HL-60 (cell line): ENCODE measurements around the gene SLC30A1.

Experiments
- CTCF ChIP-seq: IDR thresholded peaks from one replicate; pipeline ENCODE4 v1.5.1; 2011; ENCODE audit warnings: low read length, control low read depth, inconsistent platforms; ENCODE audit not compliant: insufficient read depth
- GABPA ChIP-seq: IDR thresholded peaks from 2 replicates; pipeline ENCODE4 v1.6.1; 2012; ENCODE audit warnings: low read depth
- POLR2AphosphoS5 ChIP-seq: IDR thresholded peaks from 2 replicates; pipeline ENCODE4 v1.6.1; 2012; ENCODE audit warnings: low read depth

- no peak for TF ChIP-seq CTCF
- no peak for TF ChIP-seq GABPA
- no peak for TF ChIP-seq POLR2AphosphoS5
Observed at GRCh38 chr1:211627259-211627658, 48.3 kb upstream of the SLC30A1 start.
